GM21390 (cell line): ENCODE results near the gene ZBTB46.
"Not testable (repeated sequence)": the region's sequence is repeated elsewhere in the genome, so short reads cannot be mapped to it uniquely, and the experiment has no call there.

Experiments
- ATAC-seq: cut with Tn5 transposase; IDR thresholded peaks from one replicate; pipeline ENCODE4 v1.9.1; 2021; ENCODE audit not compliant: unreplicated experiment

Gene ZBTB46

GRCh38 chr20:63858393-63859165, 27.5 kb upstream of the ZBTB46 start:
- ATAC-seq = no peak

- no peak for ATAC-seq
These were observed 26.8 kb upstream of the ZBTB46 start for GRCh38 chr20:63857764-63858392.

- no peak for ATAC-seq
These were observed 25.0 kb upstream of the ZBTB46 start for GRCh38 chr20:63856098-63856511.

- no peak for ATAC-seq
These were observed 24.5 kb upstream of the ZBTB46 start for GRCh38 chr20:63855363-63856097.

GRCh38 chr20:63854766-63855362, 23.8 kb upstream of the ZBTB46 start:
- ATAC-seq = no peak

GRCh38 chr20:63854069-63854765, 23.2 kb upstream of the ZBTB46 start:
- no peak for ATAC-seq

GRCh38 chr20:63853733-63854068, 22.6 kb upstream of the ZBTB46 start:
- not testable (repeated sequence) for ATAC-seq

GRCh38 chr20:63851548-63851943, 20.5 kb upstream of the ZBTB46 start:
- ATAC-seq = not testable (repeated sequence)

- peak; percentile 80 for ATAC-seq
These were observed 19.9 kb upstream of the ZBTB46 start for GRCh38 chr20:63850689-63851547.

GRCh38 chr20:63848003-63848911, 17.2 kb upstream of the ZBTB46 start:
- no peak for ATAC-seq

GRCh38 chr20:63847237-63848002, 16.4 kb upstream of the ZBTB46 start:
- no peak for ATAC-seq

GRCh38 chr20:63846888-63847236, 15.8 kb upstream of the ZBTB46 start:
- ATAC-seq = no peak

GRCh38 chr20:63846128-63846771, 15.2 kb upstream of the ZBTB46 start:
- ATAC-seq = no peak

- no peak for ATAC-seq
These were observed 13.5 kb upstream of the ZBTB46 start for GRCh38 chr20:63844511-63844991.

- no peak for ATAC-seq
These were observed 12.7 kb upstream of the ZBTB46 start for GRCh38 chr20:63843778-63844177.

- no peak for ATAC-seq
These were observed 12.2 kb upstream of the ZBTB46 start for GRCh38 chr20:63843222-63843621.

GRCh38 chr20:63842258-63842657, 11.2 kb upstream of the ZBTB46 start:
- no peak for ATAC-seq

- ATAC-seq = no peak
These were observed 9.4 kb upstream of the ZBTB46 start for GRCh38 chr20:63840405-63840828.
